CD4-positive, alpha-beta T cell treated with Interleukin-17A for 1 hour (primary cell): Measurements from ENCODE around the gene RBKS.
A peak's percentile ranks its signal among the peaks of the same experiment; 100 is the strongest.

Experiments used
- DNase-seq: peaks from one replicate; pipeline ENCODE4 v3.0.0-alpha.2; 2020

Gene RBKS

DNA sequence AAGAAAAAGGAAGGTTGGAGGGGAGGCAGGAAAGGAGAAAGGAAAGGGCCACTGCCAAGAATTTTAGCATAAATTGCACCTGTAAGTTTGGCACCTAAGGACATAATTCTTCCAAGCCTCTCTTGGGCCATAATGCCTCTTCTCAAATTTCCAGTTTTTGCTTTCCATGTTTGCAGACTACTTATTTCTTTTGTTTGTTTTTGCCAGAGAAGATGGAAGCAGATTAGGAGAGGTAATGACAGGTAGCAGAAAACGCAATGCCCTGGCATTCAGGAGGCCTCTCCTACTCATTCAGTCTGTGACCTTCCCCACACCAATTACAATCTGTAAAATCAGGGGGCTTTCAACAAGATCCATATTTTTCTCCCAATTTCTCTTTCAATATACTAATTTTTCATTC lies 61.9 kb downstream of the RBKS start:
- DNase-seq = no peak

DNA sequence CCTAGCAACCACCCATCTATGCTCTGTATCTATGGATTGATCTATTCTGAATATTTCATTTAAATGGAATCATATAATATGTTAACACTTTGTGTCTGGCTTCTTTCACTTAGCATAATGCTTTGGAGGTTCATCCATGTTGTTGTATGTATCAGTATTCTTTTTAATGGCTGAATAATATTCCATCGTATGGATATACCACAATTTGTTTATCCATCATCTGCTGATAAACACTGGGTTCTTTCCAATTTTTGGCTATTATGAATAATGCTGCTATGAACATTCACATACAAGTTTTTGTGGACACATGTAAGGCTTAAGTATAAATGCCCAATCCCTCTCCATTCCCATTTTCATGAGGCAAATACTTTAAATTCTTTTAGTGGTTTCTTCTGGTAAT lies 65.8 kb downstream of the RBKS start:
- no peak for DNase-seq

DNA sequence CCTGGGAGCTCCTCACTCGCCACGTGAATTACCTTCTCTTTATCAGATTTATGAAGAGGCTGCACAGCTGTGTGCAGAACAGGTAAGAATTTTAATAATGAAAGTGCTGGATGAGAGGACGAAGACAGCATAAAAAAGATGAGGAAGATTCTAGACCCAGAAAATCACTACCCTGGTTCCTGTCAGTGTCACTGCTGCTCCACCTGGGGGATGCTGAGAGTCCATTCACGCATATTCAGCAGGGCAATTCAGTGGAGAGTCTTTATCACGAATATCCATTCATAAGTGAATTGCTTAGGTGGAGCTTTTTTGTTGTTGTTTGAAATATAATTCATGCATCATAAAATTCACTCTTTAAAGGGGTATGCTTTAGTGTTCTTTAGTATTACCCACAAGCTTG lies 66.6 kb downstream of the RBKS start:
- no peak for DNase-seq

DNA sequence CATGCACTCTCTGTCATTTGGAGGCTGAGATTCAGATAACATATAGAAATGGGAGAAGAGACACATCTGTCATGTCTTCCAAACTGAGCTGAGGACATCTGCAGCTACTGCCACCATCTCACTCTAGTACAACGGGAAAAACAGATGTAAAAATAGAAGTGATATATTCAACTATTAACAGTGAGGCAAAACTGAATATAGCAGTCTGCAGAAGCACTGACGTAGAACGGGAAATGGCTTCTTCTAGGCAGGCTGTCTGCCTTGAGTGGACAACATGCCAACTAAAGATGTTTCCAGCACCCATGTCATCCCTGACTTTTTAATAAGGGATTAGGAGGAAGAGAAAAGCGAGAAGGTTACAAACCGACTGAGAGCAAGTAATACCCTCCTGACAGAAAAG lies 67.1 kb downstream of the RBKS start:
- DNase-seq = no peak

DNA sequence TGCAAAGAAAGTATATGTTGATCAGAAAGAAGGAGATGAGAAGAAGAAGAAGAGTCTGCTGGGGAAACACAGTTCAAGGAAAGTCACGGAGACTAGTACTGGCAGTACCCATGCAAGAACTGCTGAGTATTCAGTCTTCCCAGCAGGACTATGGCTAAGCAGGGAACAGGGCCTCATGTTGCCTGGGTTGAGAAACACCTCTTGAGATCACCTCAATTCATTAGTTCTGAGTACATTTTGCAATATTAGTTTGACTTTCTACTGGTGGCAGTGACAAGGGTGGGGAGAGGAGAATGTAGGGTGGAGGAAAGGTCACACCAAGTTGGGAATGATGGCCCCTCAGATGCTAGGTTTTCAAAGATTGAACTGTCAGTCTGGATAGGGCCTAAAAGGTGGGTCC lies 68.1 kb downstream of the RBKS start:
- no peak for DNase-seq

DNA sequence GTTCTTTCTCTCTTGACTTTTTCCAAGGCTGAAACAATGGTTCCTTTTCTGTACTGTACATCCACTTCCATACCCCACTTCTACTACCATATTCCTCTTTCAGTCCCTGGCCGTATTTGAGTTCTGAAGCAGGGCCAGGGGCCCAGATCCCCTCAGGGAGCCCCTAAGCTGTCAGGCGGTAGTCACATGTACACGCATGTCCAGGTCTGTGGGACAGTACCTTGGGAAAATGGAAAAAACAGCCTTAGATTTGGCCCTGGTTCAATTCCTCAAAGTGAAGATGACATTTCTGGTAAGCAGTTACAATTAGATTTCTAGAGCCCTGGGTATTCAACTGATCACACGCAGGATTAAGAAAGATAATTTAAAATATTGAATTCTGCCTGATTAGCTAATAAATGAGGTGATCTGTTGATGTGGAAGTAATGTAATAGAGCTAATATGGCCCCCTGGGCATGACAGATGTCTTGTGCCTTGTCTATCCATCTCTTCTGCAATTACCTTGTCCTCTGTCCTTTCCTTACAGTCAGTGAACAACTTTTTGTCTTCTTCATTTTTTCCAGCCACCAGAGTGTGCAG lies 74.2 kb downstream of the RBKS start:
- no peak for DNase-seq

DNA sequence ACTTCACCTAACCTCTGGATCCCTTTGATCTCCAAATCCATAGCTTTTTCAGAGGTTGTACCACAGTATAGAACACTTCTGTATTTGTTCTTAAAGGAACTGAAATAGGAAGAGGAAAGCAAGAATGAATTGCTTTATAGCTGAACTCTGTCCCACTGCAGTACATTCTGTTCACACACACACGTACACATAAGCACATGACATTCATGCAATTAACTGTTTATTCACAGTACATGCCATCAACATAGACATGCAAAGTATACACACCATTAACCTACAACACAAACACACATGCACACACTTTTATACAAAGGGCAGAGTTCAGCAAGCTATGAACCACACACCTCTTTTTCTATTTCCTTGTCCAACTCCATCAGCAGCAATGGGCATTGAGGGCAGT lies 75.4 kb downstream of the RBKS start:
- DNase-seq = no peak

DNA sequence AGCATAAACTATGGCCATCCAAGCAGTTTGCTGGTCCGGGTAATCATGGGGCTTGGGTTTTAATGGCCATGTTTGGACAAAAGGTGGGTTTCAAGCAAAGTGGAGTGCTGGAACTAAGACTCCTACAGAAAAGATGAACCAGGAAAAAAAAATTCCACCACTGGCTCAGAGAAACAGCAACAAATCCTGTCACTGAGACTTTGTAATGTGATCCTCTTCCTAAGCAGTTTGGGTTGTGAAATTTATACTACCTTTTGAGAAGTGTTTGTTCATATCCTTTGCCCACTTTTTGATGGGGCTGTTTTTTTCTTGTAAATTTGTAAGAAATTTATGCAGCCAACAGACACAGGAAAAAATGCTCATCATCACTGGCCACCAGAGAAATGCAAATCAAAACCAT lies 78.4 kb downstream of the RBKS start:
- DNase-seq = no peak

DNA sequence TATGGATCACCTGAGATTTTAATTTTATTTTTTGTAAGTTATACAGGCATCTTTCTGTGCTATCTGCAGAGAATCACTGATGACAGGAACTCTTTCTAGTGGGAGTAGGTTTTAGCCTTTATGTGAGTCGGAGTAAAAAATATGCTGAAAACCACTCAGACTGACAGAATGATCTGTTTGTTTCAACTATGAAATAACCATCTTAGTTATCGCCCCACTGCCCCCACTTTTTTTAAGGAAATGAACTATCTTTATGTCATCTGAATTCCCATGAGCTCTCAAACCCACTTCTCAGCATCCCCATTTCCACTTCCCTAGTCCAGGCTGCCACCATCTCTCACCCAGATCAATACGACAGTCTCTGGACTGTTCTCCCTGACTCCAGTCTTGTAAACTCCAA lies 79.7 kb downstream of the RBKS start:
- no peak for DNase-seq

DNA sequence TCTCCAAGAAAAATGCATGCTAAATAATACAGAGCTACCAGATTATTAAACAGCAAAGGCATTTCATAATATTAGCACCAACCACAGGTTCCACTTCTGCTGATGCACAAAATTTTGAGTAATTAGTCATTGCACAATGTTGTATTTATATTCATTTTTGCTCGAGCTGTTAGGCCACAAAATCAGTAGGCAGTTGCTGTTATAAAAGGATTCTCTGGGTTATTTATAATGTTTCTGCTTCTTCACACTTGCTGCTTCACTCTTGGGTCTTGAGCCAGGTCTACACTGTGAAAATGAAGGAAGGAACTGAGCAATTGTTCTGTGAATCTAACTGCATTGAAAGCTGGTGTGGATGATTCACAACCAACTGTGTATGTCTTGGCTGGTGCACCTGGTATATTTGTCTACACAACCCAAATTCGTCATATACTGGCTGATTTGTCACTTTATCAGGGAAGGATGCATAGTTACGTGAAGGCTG lies 80.4 kb downstream of the RBKS start:
- DNase-seq = no peak

DNA sequence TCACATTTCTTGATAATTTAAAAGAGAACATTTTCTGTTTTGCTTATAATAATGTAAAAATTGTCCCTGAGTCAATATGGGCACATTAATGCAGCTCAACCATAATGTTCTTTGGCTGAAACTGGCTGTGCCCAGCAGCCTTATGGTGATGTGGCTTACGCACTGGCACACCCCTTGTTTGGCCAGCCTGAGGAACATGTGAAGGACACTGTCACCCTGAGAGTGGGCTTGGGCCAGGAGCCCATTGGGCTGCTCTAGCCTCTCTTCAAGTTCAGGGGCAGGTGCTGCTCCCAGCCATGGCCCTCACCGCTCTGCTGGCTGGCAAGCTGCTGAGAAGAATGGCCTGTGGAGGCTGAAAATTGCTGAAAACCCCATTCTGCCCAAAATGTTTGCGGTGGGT lies 81.2 kb downstream of the RBKS start:
- DNase-seq = no peak

DNA sequence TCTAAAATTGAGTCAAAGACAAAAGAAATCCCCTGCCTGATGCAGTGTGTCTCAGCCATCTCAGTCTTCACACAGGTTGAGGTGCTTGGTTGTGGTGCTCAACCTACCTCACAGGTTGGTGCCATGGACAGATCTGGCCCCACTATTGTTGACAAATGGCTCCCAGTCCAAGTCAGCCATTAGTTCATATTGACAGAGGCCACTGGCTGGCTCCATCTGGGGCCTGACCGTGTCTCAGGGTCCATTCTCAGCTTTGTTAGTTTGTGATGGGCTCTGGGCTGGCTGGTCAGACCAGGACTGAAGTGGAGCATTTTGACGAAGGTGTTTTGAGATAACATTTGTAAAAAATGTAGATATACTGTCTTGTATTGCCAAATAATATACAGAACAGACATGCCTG lies 81.8 kb downstream of the RBKS start:
- no peak for DNase-seq

DNA sequence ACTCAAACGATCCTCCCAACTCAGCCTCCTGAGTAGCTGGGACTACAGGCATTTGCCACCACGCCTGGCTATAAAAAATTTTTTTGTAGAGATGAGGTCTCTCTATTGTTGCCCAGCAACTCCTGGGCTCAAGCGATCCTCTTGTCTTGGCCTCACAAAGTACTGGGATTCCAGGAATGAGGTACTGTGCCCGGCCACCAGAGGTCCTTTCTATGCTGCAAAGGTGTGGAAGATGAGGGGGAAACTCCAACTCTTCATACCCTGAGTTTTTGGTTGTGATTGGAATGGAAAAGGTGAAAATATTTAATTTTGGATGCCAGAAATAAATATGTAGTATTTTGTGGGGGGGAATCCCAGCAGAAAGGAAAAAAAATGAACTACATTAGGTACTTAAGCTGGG lies 82.7 kb downstream of the RBKS start:
- peak; percentile 33 for DNase-seq

DNA sequence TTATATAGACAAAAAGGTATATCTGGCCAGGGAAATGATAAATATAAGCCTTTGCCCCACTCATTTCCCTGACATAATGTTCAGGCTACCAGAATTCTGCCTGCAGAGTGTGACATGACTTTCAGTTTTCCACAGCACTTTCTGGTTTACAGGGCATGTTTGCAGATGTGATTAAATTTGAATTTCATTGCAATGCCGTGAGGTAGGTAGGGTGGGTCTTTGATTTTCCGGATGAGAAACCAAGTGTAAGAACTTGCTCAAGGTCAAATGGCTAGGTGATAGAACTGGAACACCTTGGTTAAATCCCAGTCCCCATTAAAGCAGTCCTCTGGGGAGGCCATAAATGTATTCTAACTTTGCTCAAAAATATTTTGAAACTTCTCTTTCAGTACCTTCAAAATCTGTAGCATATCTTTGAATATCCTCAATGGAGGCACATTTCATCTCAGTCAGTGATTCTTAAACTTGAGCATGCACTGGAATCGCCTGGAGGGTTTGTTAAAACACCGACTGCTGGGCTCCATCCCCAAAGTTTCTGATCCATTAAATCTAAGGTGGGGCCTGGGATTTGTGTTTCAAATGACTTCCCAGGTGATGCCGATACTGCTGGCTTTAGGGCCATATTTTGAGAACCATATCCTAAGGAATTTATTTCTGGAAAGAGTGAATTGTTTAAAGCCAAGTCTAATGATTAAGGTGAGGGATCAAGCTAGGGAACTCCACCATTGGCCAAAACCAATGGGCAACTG lies 83.7 kb downstream of the RBKS start:
- no peak for DNase-seq

DNA sequence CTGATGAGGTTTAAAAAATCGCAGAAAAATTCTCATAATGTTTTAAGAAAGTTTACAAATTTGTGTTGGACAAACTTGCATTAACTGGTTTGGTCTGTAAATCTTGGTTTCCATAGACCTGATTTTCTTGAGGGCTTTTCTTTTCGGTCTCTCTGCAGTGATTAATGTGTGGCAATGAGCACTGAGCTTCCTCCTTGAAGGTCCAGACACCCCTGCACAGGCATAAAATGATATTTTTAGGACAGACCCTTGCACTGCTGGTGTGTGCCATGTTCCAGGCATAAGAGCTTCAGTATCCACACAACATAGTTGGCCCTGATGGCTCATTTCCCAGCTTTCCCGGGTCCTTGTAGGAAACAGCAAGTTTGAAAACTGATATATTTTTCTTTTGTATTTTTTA lies 85.0 kb downstream of the RBKS start:
- no peak for DNase-seq

DNA sequence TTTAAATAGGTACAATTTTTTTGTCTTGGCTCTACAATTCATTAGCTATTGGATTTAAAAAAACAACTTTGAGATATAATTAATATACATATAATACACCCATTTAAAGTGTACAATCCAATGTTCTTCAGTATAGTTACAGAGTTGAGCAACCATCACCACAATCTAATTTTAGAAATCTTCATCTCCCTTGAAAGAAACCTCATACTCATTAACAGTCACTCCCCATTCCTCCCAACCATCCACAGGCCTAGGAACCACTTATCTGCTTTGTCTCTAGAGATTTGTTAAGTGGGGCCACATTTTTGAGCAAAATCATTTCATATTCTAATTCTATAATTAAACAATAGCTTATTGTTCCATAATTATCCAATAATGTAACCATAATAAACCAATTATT lies 86.0 kb downstream of the RBKS start:
- no peak for DNase-seq

DNA sequence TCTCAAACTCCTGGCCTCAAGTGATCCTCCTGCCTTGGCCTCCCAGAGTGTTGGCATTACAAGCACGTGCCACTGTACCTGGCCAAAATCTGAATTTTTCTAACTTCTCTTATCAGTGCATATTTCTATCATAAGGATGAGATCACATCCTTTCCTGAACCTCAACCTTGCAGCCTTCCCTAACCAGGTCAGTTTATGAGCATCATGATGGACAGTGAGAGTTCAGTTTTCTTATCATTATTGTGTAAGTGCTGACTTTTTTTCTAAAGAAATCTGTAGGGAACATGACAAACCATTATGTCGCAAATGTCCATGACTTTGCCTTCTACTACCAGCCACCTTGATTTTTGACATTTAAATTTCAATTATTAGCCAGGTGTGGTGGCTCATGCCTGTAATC lies 87.1 kb downstream of the RBKS start:
- no peak for DNase-seq

DNA sequence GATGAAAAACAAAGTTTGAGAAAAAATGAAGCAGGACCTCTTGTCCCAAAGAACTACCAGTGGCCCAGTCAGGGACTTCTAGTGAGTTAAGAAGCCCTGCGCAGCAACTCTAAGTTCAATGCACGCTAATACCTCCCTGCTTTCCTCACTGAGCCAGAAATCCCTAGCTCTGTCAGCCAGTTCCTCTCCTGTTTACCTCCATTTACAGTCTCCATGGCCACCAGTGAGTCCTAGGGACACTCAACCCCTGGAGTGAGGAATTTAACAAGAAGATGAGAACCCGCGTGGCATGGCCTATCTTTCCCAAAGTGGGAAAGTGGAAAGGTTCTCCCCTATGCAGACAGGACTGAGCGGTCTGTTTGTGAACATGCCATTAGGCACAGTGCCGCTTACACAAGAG lies 87.6 kb downstream of the RBKS start:
- DNase-seq = no peak

DNA sequence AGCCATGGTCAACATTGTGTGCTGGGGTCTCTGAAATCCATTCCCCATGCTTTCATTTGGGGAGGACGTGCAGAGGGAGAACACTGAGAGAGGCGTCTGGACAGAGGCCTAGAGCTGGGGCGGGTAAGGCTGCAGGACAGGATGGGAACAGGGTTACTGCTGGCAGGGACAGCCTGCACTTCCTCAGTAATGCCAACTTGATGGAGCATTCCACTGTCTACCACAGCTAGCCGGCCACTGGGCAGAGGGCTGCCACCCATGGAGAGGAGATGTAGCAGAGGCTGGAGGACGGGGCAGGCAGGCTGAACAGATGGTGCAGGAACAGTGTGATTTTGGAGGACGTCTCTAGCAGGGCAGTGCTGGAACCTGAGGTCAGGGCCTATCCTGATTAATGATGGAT lies 89.3 kb downstream of the RBKS start:
- no peak for DNase-seq

DNA sequence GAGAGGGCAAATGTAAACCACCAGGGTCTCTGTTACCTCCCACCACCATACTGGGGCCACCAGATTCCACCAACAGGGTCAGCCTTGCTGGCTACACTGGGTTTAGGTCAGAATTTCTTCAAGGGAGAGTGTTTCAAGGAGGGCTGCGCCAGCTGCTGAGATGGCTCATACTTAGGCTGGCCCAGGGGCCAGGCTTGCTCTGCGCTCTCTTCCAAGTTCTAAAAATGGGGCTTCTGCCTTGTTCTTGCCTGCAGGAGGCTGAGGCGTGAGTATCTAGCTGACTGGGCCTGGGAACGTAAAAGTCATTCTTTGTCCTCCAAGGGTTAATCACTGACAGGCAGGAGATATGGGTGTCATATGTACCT lies 90.6 kb downstream of the RBKS start:
- no peak for DNase-seq

DNA sequence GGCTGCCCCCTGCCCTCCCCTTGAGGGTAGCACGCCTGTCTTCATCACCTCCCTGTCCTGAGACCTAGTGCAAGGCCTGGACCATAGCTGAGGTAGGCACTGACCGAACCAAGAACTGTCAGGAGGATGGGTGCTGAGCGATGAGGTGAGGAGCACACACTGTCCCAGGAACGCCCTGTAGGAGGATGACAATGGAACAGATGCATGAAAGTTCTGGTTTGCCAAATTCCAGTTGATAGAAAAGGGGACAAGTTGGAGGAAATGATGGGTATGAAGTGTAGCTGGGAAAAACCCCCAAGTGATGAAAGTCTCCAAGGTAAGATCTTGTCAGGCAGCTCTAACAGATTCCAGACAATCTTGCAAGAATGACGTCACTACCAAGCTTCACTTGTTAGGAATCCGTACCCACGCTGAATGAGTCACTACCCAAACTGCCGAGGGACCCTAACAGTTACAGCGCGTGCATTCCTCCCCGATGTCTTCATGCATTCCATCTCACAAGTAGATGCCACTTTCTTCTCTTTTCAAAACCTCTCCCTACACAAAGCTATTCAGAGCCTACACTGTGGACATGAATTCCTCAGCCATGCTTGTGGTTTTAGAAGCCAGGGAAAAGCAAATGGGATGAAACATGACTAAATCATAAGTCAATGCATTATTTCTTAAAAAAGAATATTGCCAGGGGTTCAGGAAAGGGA lies 91.1 kb downstream of the RBKS start:
- no peak for DNase-seq

DNA sequence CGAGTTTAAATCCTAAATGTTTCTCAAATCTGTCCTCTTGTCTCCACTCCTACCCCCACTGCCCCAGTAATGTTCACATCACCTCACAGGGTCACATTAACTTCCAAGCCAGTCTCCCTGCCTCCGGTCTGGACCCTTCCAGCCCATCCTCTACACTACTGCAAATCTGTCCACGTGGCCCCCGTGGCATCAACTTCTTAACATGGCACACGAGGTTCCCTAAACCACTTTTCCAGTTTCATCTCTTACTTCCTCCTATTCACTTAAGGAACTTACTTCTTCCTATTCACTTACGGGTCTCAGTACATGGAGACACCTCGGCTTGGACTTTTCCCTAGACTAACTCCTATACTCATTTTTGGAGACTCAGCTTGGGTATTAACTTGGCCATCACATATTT lies 91.7 kb downstream of the RBKS start:
- no peak for DNase-seq

DNA sequence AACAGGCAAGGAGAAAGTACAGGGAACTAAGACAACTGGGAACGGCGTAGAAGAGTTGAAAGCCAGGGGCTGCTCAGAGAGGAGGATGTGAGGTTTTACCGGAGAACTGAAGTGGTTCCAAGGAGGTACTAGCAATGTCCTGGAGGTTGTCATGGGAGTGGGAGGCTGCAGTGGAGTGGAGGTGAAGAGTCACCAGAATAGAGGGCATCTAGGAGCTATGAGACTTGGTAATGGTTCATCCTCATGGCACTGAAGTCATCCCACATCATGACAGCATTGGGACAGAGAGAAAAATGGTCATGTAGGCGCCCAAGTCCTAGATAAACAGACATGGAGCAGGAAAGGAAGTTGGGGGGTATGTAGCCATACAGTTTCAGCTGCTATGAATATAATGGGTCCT lies 92.3 kb downstream of the RBKS start:
- no peak for DNase-seq
